ENCODE results near the gene LDLRAD3. TPM values are rescaled to one million over a fixed set of nuclear protein-coding genes. Genes with fewer than 3 reads are reported as not detected.

LDLRAD3 gene
- total RNA-seq, 2 donors from 2014 or later = 30.8 to 42.5 TPM

DNA sequence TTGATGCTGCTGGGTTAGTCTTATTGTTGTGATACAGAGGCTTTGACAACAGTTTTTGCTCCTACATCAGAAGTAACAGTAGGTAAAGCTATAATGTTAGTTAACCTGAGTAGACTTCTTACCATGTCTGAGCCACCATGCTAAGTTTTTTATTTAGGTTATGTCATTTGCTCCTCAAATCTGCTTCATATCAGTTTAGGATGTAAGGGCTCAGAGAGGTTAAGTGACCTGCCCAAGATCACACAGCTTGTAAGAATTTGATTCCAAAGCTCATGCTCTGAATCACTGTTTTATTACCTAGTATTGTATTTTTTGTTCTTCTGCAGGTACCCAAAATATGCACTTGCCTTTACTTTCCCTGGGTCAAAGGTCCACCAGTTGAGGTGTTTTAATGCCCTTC, 183.7 kb downstream of the LDLRAD3 start:
- DNase-seq (ENCODE audit: low spot score) = no peak
- Histone ChIP-seq H3K27ac (no peak overlapping the region), H3K27me3 (replicated peaks; ENCODE audit: insufficient read depth) (no peaks in the 10 kb centered on the region), H3K4me3 (no peak overlapping the region), H3K9me3 (no peaks in the 10 kb centered on the region), H3K4me1 (replicated peaks) (no peaks in the 10 kb centered on the region), H3K36me3 (no peaks in the 10 kb centered on the region)
- TF ChIP-seq, protein P1, sequence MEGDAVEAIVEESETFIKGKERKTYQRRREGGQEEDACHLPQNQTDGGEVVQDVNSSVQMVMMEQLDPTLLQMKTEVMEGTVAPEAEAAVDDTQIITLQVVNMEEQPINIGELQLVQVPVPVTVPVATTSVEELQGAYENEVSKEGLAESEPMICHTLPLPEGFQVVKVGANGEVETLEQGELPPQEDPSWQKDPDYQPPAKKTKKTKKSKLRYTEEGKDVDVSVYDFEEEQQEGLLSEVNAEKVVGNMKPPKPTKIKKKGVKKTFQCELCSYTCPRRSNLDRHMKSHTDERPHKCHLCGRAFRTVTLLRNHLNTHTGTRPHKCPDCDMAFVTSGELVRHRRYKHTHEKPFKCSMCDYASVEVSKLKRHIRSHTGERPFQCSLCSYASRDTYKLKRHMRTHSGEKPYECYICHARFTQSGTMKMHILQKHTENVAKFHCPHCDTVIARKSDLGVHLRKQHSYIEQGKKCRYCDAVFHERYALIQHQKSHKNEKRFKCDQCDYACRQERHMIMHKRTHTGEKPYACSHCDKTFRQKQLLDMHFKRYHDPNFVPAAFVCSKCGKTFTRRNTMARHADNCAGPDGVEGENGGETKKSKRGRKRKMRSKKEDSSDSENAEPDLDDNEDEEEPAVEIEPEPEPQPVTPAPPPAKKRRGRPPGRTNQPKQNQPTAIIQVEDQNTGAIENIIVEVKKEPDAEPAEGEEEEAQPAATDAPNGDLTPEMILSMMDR (IDR thresholded peaks at IDR 0.05) = no peak
- TF ChIP-seq POLR2A (IDR thresholded peaks at IDR 0.05) (no peak), POLR2AphosphoS5 (IDR thresholded peaks at IDR 0.05) (no peak)
- intact Hi-C loops (cut with DNase I) = no loop called here

DNA sequence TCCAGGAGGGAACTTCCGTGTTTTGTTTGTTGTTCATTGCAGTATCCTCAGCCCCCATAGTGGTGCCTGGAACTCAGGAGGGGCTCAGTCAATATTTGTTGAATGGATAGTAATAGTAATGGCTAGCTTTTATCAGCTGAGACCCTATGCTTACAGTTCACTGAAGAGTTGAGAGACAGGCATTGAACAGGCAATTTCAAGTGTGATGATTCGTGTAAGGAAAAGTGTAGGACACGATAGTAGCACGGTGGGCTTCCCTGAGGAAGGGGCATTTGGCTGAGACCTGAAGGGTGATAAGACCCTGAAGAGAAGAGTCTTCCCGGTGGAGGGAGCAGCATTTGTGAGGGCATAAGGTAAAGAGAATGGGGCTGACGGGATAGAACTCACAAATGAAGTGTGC, 186.1 kb downstream of the LDLRAD3 start:
- H3K27ac ChIP-seq = no peak overlapping the region
- H3K4me1 ChIP-seq (replicated peaks) = no peaks in the 10 kb centered on the region
- no peaks in the 10 kb centered on the region for H3K36me3 ChIP-seq
- 88% methylated on average over 6 of the region's 6 CpGs for WGBS
- no peak for TF ChIP-seq POLR2A (IDR thresholded peaks at IDR 0.05)
- TF ChIP-seq, protein P1 (IDR thresholded peaks at IDR 0.05) = no peak
- TF ChIP-seq POLR2AphosphoS5 (IDR thresholded peaks at IDR 0.05) = no peak
- intact Hi-C loops (cut with DNase I) = loop anchor here (5.0 kb wide), 3 partner anchors 93 to 308 kb away; no protein-coding TSS in a partner anchor
- H3K27me3 ChIP-seq (replicated peaks; ENCODE audit: insufficient read depth) = no peaks in the 10 kb centered on the region
- no peak overlapping the region for H3K4me3 ChIP-seq
- no peak for DNase-seq (ENCODE audit: low spot score)
- no peaks in the 10 kb centered on the region for H3K9me3 ChIP-seq

DNA sequence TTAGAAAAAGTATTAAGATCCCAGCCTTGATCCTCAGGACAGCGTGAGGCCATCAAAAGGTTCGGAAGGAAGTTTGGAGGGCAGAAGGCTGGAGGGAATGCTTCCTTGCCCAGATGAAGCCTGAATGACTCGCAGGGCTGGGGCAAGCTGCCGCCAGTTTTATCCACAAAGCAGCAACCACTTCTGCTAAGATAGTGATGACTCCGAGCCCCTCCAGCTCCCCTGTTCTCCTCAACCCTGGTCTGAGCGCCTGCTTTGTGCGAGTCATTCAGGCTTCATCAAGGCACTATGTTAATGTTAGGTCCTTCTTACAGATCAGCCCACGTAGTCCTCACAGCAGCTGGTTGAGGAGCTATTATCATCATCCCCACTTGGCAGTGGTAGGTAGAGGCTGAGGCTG, 186.5 kb downstream of the LDLRAD3 start:
- TF ChIP-seq, protein P1 (IDR thresholded peaks at IDR 0.05) = no peak
- no peak for TF ChIP-seq POLR2AphosphoS5 (IDR thresholded peaks at IDR 0.05)
- no peak for TF ChIP-seq POLR2A (IDR thresholded peaks at IDR 0.05)
- H3K27me3 ChIP-seq (replicated peaks; ENCODE audit: insufficient read depth) = no peaks in the 10 kb centered on the region

DNA sequence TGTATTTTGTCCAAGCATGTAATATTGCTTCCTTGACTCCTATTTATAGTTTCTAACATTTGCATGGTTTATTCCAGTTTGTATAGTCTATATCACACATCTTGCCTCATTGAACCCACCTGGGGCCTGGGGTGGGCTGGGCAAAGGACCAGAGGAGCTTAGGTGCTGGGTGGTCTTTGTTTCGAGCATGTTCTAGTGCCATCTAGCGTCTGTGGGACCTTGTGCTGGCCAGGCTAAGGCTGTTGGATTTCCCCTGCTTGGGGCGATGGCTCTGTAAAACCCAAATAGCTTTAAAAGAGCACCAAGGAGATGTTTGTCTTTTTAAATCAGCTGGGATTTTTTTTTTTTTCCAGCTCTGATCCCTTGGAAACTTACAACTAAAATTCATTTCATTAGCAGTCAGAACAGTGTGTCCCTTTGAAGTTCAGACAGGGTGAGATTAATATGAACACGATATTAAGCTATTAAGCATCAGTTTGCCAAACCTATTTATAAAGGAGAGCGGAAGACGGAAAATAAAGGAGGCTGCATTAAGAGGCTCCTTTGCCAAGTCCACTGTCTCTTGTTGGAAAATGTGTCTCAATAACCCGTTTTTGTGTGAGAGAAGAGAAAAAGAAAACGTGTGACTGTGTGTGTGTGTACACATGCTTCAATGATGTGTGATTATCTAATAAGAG, 188.0 kb downstream of the LDLRAD3 start:
- peak; percentile 55 for DNase-seq (ENCODE audit: low spot score)
- H3K36me3 ChIP-seq = no peaks in the 10 kb centered on the region
- intact Hi-C loops (cut with DNase I) = loop anchor here (5.0 kb wide), 3 partner anchors 95 to 310 kb away; no protein-coding TSS in a partner anchor
- peak; percentile 33 for TF ChIP-seq POLR2AphosphoS5 (IDR thresholded peaks at IDR 0.05)
- TF ChIP-seq, protein P1 (IDR thresholded peaks at IDR 0.05) = peak in 3 of 4 experiments; percentile 51 to 58 (median 54)
- TF ChIP-seq POLR2A (IDR thresholded peaks at IDR 0.05) = no peak
- H3K9me3 ChIP-seq = no peaks in the 10 kb centered on the region
- no peaks in the 10 kb centered on the region for H3K27me3 ChIP-seq (replicated peaks; ENCODE audit: insufficient read depth)
- H3K4me3 ChIP-seq = no peak overlapping the region
- WGBS = 7% methylated on average over 8 of the region's 8 CpGs
- H3K4me1 ChIP-seq (replicated peaks) = no peaks in the 10 kb centered on the region
- H3K27ac ChIP-seq = peak overlapping the region; percentile 32 to 42

More for the DNA sequence above, 186.5 kb downstream of the LDLRAD3 start:
- Histone ChIP-seq H3K4me1 (replicated peaks) (no peaks in the 10 kb centered on the region), H3K27ac (peak overlapping the region in 1 of 2 donors; percentile 42), H3K4me3 (no peak overlapping the region), H3K36me3 (no peaks in the 10 kb centered on the region), H3K9me3 (no peaks in the 10 kb centered on the region)
- 93% methylated on average over 8 of the region's 8 CpGs for WGBS
- DNase-seq (ENCODE audit: low spot score) = no peak
- intact Hi-C loops (cut with DNase I) = loop anchor here (5.0 kb wide), 3 partner anchors 93 to 308 kb away; no protein-coding TSS in a partner anchor

DNA sequence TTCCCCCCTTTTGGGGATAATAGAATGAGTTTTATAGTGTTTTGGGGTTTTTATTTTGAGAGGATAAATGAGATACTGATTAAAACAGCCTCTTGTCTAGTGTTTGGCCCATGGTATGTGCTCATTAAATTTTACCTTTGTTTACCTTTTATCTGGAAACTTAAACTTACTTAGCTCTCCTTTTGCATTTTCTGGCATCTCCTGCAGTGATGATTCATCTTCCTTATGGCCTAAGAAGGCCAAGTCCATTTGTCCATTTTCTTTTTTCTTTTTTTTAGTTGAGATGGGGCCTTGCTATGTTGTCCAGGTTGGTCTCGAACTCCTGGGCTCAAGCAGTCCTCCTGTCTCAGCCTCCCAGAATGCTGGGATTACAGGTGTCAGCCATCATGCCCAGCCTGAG, 189.1 kb downstream of the LDLRAD3 start:
- TF ChIP-seq POLR2AphosphoS5 (IDR thresholded peaks at IDR 0.05) = no peak
- TF ChIP-seq POLR2A (IDR thresholded peaks at IDR 0.05) = no peak
- TF ChIP-seq, protein P1 (IDR thresholded peaks at IDR 0.05) = no peak
- Histone ChIP-seq H3K4me3 (no peak overlapping the region), H3K36me3 (no peaks in the 10 kb centered on the region), H3K27ac (no peak overlapping the region), H3K27me3 (replicated peaks; ENCODE audit: insufficient read depth) (no peaks in the 10 kb centered on the region), H3K4me1 (replicated peaks) (no peaks in the 10 kb centered on the region), H3K9me3 (no peaks in the 10 kb centered on the region)
- 91% methylated on average over 1 of the region's 1 CpG for WGBS
- no peak for DNase-seq (ENCODE audit: low spot score)
- intact Hi-C loops (cut with DNase I) = loop anchor here (5.0 kb wide), 3 partner anchors 96 to 311 kb away; no protein-coding TSS in a partner anchor

Measured in prostate gland (tissue), 2 donors.